Activated CD4-positive, alpha-beta T cell treated with anti-CD3 and anti-CD28 coated beads, Interleukin-2, Interleukin-4, amounts not matched to agents 100 ng/mL and 50 ng/mL, durations not matched to agents 16 hours and 8 hours (primary cell): ENCODE data around the gene ADRA2B.

Experiments
- DNase-seq: peaks from one replicate; pipeline ENCODE4 v3.0.0-alpha.2; 2020; ENCODE audit warnings: low spot score

ADRA2B gene

DNA sequence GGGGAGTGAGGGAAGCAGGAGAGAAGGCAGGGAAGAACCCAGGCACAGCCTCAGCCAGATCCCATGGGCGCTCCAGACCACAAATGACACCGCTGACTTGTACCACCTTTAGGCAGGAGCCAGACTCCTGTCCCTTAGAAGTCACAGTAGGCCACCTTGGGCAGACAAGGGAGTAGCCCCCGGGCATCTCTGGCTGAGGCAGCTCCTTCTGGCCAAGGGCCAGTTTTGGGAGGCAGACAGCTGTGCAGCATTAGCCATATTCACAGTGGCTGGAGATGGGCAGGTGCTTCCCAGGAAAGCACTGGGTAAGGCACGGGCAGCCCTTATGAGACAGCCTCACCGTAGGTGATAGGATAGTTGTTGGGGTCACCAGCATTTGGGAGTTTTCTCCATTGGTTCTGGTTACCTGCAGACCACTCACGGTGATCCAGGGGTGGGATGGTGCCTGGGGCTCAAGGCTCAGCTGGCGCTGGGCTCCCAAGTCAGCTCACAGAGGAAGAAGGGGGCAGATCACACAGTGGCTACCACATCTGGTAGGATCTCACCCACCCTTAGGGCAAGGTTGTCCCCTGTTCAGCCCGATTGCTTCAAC lies 19.9 kb upstream of the ADRA2B start:
- DNase-seq: no peak

GRCh38 chr2:96135621-96136020 lies 19.2 kb upstream of the ADRA2B start:
- DNase-seq: no peak

GRCh38 chr2:96135171-96135570 lies 18.8 kb upstream of the ADRA2B start:
- no peak for DNase-seq

GRCh38 chr2:96134421-96134820 lies 18.1 kb upstream of the ADRA2B start:
- DNase-seq: no peak

- DNase-seq: no peak
These were observed 15.7 kb upstream of the ADRA2B start for GRCh38 chr2:96131813-96132745.

DNA sequence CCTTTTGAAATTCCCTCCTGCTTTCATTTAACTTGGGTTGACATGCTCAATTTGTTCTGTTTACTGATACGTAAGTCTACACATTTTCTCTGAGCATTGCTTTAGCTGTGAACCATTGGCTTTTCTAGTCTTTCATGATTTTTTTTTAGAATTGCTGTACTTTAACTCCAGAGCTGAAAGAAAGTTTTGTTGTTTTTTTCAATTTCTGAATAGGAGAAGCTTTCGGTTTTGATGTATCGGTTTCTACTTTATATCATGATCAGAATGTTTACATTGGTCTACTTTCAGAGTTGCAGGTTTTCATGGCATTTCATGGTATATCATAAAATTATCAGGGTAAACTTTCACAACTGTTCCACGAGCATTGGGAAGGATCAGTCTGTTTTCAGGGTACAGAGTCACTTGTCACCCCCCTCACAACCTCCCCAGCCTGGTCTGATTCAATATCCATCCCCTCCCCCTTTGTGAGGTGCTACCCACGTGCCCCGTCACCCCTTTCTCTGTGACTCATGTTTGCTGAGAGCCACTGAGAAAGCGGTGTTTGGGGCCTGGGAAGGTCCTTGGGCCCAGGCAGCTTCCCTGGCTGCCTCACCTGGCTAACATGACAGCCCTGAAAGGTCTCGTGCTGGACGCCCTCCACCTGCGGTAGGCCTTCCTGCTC lies 14.9 kb upstream of the ADRA2B start:
- DNase-seq: no peak

DNA sequence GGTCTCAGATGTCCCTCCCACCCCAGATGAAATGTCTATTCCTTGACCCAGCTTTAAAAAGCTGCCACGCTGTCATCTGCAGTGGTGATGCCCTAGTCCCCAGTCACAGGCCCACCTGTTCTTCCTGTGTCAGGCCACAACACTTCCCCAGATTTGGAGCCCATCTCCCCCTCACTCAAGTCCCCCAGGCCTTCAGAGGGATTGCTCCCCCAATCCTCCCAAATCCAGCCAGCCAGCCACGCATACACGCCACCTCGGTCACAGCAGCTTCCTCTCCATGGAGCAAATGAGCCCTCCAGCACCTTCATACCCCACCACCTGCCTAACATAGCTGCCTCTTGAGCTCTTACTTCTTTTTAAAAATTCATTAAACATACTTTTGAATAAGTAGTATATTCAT lies 14.1 kb upstream of the ADRA2B start:
- DNase-seq: no peak

- no peak for DNase-seq
These were observed 13.3 kb upstream of the ADRA2B start for GRCh38 chr2:96129528-96130120.

DNA sequence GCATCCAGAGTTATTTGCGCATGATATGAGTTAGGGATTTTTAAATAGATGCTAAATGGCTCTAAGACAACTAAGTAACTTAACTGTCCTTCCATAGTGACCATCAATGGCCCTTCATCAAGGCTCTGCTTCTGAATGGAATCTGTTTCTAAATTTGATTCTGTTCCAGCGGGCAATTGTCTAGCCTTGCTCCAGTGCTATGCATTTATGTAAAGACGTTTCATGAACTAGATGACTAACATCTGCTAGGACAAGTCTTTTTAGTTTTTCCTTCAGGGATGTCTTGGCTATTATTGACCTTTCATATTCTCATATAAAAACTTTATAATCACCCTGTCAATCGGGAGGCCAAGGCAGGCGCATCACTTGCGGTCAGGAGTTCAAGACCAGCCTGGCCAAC lies 12.1 kb upstream of the ADRA2B start:
- no peak for DNase-seq

- no peak for DNase-seq
These were observed 8.3 kb upstream of the ADRA2B start for GRCh38 chr2:96124406-96125265.

DNA sequence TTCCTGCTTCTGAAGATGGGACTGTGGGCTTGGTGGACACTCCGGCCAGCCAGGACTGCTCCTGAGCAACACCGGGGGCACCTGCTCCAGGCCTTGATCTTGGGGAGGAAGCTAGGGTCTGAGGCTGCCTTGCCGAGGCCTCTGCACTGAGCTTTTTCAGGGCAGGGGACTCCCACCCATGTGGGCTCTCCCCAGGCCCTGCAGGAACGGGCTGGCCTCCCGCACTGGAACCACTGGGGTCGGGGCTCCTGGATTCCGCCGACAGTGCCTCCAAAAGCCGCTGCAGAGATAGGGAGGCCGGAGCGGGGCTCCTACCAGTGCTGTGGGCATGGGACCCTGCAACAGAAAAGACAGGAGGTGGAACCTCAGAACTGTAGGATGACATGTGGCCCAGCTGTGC lies 7.6 kb upstream of the ADRA2B start:
- no peak for DNase-seq

DNA sequence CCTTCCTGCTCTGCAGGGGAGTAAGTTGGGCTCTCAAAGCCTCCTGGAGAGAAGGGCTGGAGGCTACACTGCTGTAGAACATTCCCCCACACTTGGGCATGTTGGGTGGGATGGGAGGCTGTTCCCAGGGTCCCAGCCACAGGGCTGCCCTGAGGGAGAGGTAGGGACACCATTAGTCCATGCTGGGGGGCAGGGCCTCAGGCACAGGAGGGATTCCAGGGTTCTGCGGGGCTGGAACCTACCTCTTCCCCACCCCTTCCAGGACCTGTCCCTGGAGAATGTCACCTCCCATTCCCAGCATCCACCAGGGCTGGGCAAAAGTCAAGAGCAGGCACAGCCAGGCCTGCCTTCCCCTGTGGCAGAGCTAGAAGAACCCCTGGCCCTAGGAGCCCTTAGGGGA lies 6.9 kb upstream of the ADRA2B start:
- DNase-seq: no peak

DNA sequence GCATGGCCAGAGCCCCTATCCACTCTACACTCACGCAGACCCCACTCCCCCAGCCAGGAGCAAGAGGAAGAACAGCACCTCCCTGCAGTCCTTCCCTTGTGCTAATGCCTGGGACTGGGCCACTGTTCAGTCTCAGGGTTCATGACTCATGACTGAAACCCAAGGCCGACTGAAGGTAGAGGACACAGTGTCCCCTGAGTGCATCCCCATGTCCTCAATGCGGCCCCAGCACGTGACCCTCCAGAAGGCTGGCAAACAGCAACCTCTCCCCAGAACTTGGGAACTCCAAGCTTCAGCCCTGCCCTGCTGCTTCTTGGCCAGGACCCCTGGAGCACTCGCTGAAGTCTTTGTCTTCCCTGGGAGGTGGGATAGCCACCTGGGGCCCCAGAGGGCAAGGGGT lies 6.0 kb upstream of the ADRA2B start:
- DNase-seq: no peak

- no peak for DNase-seq
These were observed 5.0 kb upstream of the ADRA2B start for GRCh38 chr2:96121414-96121813.

- DNase-seq: no peak
These were observed 4.6 kb upstream of the ADRA2B start for GRCh38 chr2:96120991-96121390.

- DNase-seq: no peak
These were observed 3.8 kb upstream of the ADRA2B start for GRCh38 chr2:96120091-96120720.

GRCh38 chr2:96119389-96119751 lies 3.0 kb upstream of the ADRA2B start:
- DNase-seq: no peak

GRCh38 chr2:96118698-96119388 lies 2.5 kb upstream of the ADRA2B start:
- no peak for DNase-seq

GRCh38 chr2:96117701-96118588 lies 1.6 kb upstream of the ADRA2B start:
- DNase-seq: no peak
